Endometrial microvascular endothelial cells (primary cell): ENCODE measurements around the gene SEPTIN10. TPM values are rescaled to one million over a fixed set of nuclear protein-coding genes. Genes with fewer than 3 reads are reported as not detected.

ENCODE experiments used
- in situ Hi-C: cut with HindIII; loops from 2 replicates; pipeline ENCODE4 v1.10.0; 2017; ENCODE audit warnings: low sequenced_read_pairs, low pct_unique_long_range_greater_than_20kb; ENCODE audit errors: inconsistent ontology term
- total RNA-seq: library from RNA; depleted of rRNA; stranded (reverse); fragments of >200 nt; gene quantifications from one replicate; pipeline ENCODE4 v1.2.3, GENCODE V29; 2015; ENCODE audit errors: inconsistent ontology term

SEPTIN10 gene
- total RNA-seq, 1 donor from 2014 or later, result 102 TPM

DNA sequence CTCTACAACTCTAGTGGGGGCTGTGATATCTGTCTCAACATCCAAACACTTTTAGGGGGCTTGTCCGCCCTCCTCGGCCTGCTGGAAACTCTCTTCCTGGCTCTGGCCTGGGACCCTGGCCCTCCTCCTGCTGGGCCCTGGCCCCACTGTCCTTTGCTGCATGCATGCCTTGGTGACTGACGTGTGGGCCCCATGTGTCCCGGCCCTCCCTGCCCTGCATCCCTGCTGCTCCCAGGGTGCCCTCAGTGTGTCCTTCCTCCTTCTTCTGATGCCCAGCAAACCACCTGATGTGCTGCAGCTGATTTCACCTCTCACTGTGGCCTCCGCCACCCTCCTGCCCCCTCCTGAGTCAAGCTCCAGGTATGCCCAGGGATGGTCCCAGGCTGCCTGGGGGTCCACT lies 101.7 kb downstream of the SEPTIN10 start:
- in situ Hi-C loops, result no loop called here

GRCh38 chr2:109511168-109511567 lies 102.6 kb downstream of the SEPTIN10 start:
- in situ Hi-C loops, result no loop called here

DNA sequence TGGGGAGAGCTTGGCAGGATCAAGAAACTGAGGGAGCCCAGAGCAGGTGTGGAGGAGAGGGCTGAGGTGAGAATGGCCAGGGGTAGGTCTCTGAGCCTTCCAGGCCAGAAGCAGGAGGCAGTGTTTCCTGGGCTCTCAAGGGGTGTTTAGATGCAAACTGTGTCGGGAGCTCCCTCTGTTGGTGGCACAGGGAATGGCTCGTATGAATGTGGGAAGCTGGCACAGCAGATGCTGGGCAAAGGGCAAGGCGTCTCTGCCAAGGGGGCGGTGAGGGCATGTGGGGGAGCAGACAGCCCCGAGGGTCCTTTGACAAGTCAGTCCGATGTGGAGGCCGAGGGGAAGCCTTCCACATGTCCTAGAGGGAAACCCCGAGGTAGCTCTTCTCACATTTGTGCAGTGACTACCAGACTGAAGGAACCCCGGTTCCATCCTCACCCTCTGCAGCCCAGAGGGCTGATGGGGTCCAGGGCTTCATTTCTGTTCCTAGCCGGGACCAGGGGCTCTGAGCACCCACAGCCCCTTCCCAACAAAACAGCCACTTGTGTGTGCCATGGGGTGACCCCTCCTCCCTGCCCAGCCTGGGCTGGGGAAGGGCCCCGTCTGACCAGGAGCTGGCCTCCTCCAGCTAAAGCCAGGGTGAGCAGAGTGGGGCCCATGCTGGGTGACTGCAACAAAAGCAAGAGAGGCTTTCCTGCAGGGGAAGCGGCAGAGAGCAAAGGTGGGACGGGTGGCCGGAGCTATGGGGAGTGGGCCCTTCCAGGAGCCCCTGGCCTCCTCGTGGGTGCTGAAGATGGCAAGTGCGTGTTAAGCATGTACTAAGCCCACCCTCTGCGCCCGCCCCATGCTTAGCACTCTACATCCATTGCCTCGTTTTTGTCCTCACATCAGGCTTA lies 103.4 kb downstream of the SEPTIN10 start:
- in situ Hi-C loops, result no loop called here

- in situ Hi-C loops, result no loop called here
Observed at GRCh38 chr2:109508556-109508955, 105.2 kb downstream of the SEPTIN10 start.

DNA sequence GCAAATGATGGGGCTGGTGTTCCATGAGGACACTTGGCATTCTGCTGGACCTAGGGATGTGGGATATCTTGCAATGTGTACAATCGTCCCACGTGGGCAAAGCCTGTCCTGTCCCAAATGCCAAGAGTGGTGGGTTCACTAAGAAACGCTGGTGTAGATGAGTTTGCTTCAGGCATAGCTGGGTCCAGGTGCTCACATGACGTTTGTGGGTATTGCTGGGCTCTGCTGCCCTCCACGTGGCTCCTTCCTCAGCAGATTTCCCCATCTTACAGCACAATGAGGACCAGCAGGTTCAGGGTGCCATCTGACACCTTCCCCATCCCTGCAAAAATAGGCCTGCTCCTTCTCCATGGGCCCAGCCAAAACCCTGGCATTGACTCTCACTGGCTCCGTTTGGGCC lies 105.9 kb downstream of the SEPTIN10 start:
- in situ Hi-C loops, result no loop called here

DNA sequence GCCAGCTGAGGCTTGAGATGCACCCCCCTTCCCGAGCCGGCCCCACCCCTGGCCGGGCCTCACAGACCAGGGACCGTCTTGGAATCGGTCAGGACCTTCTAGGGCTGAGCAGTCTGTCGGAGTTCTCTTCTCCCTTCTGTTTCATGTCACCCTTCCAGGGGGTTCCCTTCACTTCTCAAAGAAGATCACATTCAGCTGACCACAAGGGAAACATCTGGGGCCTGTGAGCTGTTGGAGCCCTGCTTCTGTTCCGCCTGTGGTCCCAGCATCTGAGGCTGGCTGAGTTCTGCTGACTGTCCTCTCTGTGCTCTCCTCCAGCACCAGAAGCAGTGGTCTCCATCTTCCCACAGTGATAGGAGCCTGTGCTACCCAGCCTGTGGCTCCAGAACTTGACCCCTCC lies 106.5 kb downstream of the SEPTIN10 start:
- in situ Hi-C loops, result no loop called here

DNA sequence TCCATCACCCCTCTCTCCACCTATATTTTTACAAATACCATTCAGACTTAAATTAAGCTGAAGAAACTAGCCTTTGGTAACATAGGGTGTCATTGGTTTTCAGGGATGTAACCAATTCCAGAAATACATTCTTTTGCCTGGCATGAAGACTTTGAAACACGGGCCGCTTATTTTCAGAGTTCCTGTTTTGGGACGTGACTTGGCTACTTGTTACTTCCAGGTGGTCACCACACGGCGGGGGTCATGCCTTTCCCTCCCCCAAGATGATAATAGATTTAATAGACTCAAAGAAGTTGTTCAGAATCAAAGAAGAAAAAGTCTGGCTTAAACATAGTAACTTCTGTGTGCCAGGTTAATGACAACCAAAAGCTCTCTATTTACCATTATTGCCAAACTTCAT lies 110.6 kb downstream of the SEPTIN10 start:
- in situ Hi-C loops, result no loop called here

- in situ Hi-C loops, result no loop called here
Observed at GRCh38 chr2:109501461-109501860, 112.3 kb downstream of the SEPTIN10 start.

DNA sequence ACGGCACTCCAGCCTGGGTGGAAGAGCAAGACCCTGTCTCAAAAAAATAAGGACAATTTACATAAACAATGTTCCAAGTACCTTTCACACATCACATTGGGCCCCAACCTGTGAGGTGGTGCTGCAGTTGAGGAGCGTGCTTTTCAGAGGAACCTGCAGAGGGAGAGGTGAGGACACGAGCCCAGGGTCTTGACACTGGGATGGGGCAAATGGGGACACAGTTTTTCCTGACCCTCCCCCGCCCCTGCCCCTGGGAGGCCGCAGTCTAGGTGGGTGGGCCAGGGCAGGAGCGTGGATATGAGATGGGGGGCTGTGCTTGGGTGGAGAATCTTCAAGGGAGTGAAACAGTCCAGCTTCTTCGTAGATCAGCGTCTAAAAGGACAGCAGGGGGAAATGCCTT lies 112.9 kb downstream of the SEPTIN10 start:
- in situ Hi-C loops, result no loop called here

DNA sequence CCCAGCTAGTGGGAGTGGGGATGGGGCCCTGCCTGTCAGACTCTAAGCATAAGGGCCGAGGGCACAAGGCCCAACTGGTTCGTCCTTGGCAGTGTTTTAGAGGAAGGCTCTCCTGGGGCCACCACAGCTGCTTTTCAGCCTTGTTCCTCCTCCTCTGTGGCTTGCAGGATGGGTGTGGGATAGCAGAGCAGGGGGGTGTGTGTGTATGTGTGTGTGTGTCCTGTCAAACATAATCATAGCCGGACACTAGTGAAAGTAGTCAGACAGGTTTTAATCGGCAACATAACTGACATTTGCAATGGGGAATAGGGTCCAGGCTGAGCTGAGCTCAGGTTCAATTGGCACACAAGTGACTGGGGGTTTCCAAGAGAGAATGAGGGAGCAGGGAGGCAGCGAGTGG lies 114.2 kb downstream of the SEPTIN10 start:
- in situ Hi-C loops, result no loop called here

- in situ Hi-C loops, result no loop called here
Observed at GRCh38 chr2:109498906-109499305, 114.9 kb downstream of the SEPTIN10 start.

GRCh38 chr2:109497911-109498870 lies 115.6 kb downstream of the SEPTIN10 start:
- in situ Hi-C loops, result no loop called here

- in situ Hi-C loops, result no loop called here
Observed at GRCh38 chr2:109497463-109497862, 116.3 kb downstream of the SEPTIN10 start.

DNA sequence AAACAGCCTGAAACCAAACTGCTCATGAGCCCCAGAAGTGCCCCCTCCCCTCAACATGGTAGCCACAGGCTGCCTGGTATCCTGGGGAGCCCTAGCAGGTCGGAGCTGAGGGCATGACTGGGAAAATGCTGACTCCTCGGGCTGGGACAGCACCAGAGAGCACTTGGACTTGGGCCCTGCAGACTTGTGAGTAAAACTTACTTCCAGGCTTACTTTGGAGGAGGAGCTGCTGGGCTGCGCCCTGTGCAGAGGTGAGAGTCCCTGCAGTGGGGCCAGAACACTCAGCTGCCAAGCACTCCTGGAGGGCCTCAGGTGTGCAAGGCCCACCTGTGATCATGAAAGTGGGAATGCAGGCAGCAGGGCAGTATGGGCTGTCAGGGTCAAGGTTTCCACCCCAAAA lies 119.4 kb downstream of the SEPTIN10 start:
- in situ Hi-C loops, result no loop called here

GRCh38 chr2:109493176-109493935 lies 120.4 kb downstream of the SEPTIN10 start:
- in situ Hi-C loops, result no loop called here
